Esophagus squamous epithelium (tissue), 5 donors: ENCODE results near the gene HBP1. TPM values are rescaled to one million over a fixed set of nuclear protein-coding genes. Genes with fewer than 3 reads are reported as not detected.
A peak's percentile ranks its signal among the peaks of the same experiment; 100 is the strongest.

ENCODE experiments used
- DNase-seq: peaks from one replicate; lab custom pipeline; 2025; lab: John Stamatoyannopoulos, UW
- H3K27ac ChIP-seq, 4 donors: fragments of 200-600 bp; sonication (generic); one replicate each; pipeline ENCODE4 v1.5.1; 2016 to 2019; ENCODE audit warnings: mild to moderate bottlenecking in 1 of 4
- H3K27me3 ChIP-seq, 4 donors: fragments of 200-600 bp; sonication (generic); 1 replicate in 3 of 4; 2 replicates in 1 of 4; pipeline versions ENCODE4 v1.5.1 to v1.6.0; 2017 to 2021; ENCODE audit warnings: antibody characterized with exemption in 1 of 4
- H3K36me3 ChIP-seq, 3 donors: fragments of 200-600 bp; sonication (generic); one replicate each; pipeline ENCODE4 v1.5.1; 2016 to 2019
- H3K4me1 ChIP-seq, 3 donors: fragments of 200-600 bp; sonication (generic); one replicate each; pipeline ENCODE4 v1.5.1; 2017 to 2019
- H3K4me3 ChIP-seq, 4 donors: fragments of 200-600 bp; sonication (generic); 1 replicate in 3 of 4; 2 replicates in 1 of 4; pipeline ENCODE4 v1.5.1; 2016 to 2019; ENCODE audit warnings: mild to moderate bottlenecking in 2 of 4, moderate library complexity in 1 of 4
- H3K9me3 ChIP-seq, 3 donors: fragments of 200-600 bp; sonication (generic); one replicate each; pipeline ENCODE4 v1.5.1; 2016 to 2019
- CTCF ChIP-seq, 6 experiments: fragments of 450-650 bp in 4 of 6; fragments of 200-600 bp in 2 of 6; sonication (generic) in 2 of 6; IDR thresholded peaks; one replicate each; pipeline ENCODE4 v1.5.1; 2016 to 2019; ENCODE audit warnings: antibody characterized with exemption in 6 of 6, mild to moderate bottlenecking in 4 of 6, moderate library complexity in 4 of 6
- POLR2A ChIP-seq, 4 donors: fragments of 450-650 bp; IDR thresholded peaks; one replicate each; pipeline ENCODE4 v1.6.1; 2017; ENCODE audit warnings: antibody characterized with exemption in 4 of 4, mild to moderate bottlenecking in 4 of 4, moderate library complexity in 3 of 4
- WGBS, 2 donors: methylation state at CpG; one replicate each; pipeline ENCODE4 v1.1.5; 2018; 5-methylcytosine and 5-hydroxymethylcytosine counted together
- intact Hi-C: fragments of 100-400 bp; cut with DNase I; formaldehyde crosslinking; loops from one replicate; pipeline ENCODE4 v1.15.0; 2022
- total RNA-seq, 4 donors: library from RNA; depleted of rRNA; stranded (reverse); fragments of >200 nt; gene quantifications; one replicate each; pipeline ENCODE4 v1.1.0, GENCODE V29; 2016
- donor health status: DM: yes; HTN: yes; CAD: no.

The HBP1 gene
- total RNA-seq, 4 donors from 2014 or later = 51.5 to 108 (median 69.7) TPM

- Histone ChIP-seq H3K9me3 (no peaks in the 10 kb centered on the region), H3K27me3 (no peaks in the 10 kb centered on the region), H3K4me3 (no peak overlapping the region), H3K36me3 (peaks cover 12 to 97% (median 27%) of the 10 kb centered on the region in 3 donors), H3K4me1 (no peaks in the 10 kb centered on the region), H3K27ac (no peak overlapping the region)
- TF ChIP-seq CTCF (IDR thresholded peaks at IDR 0.05) (no peak), POLR2A (IDR thresholded peaks at IDR 0.05) (no peak)
- 75 to 78% methylated on average over 1 of the region's 1 CpG for WGBS, 2 donors
- no peak for DNase-seq
- intact Hi-C loops = no loop called here
Measured at GRCh38 chr7:107194052-107194451, 25.2 kb downstream of the HBP1 start.

GRCh38 chr7:107196834-107197610 is 28.2 kb downstream of the HBP1 start:
- Histone ChIP-seq H3K4me1 (no peaks in the 10 kb centered on the region), H3K36me3 (peaks cover 12 to 97% (median 15%) of the 10 kb centered on the region in 3 donors), H3K9me3 (no peaks in the 10 kb centered on the region), H3K4me3 (no peak overlapping the region), H3K27ac (no peak overlapping the region), H3K27me3 (no peaks in the 10 kb centered on the region)
- WGBS, 2 donors = 80 to 86% methylated on average over 10 of the region's 10 CpGs
- TF ChIP-seq POLR2A (IDR thresholded peaks at IDR 0.05) (no peak), CTCF (IDR thresholded peaks at IDR 0.05) (no peak)
- DNase-seq = no peak
- intact Hi-C loops = no loop called here

GRCh38 chr7:107201795-107202450 is 33.1 kb downstream of the HBP1 start:
- H3K36me3 ChIP-seq = peaks cover 0 to 100% (median 16%) of the 10 kb centered on the region in 3 donors
- intact Hi-C loops = no loop called here
- H3K4me1 ChIP-seq = peaks cover 0 to 2% (median 0%) of the 10 kb centered on the region in 3 donors
- TF ChIP-seq CTCF (IDR thresholded peaks at IDR 0.05) (peak in 4 of 6 experiments; percentile 26 to 52 (median 33)), POLR2A (IDR thresholded peaks at IDR 0.05) (no peak)
- H3K9me3 ChIP-seq = no peaks in the 10 kb centered on the region
- no peak overlapping the region for H3K27ac ChIP-seq
- 49 to 79% methylated on average over 4 of the region's 4 CpGs for WGBS, 2 donors
- no peaks in the 10 kb centered on the region for H3K27me3 ChIP-seq
- no peak for DNase-seq
- H3K4me3 ChIP-seq = no peak overlapping the region

GRCh38 chr7:107203607-107204006 is 34.8 kb downstream of the HBP1 start:
- TF ChIP-seq POLR2A (IDR thresholded peaks at IDR 0.05) (no peak), CTCF (IDR thresholded peaks at IDR 0.05) (no peak)
- Histone ChIP-seq H3K27ac (no peak overlapping the region), H3K4me1 (peaks cover 0 to 19% (median 2%) of the 10 kb centered on the region in 3 donors), H3K9me3 (no peaks in the 10 kb centered on the region), H3K4me3 (no peak overlapping the region), H3K36me3 (peaks cover 0 to 100% (median 15%) of the 10 kb centered on the region in 3 donors), H3K27me3 (no peaks in the 10 kb centered on the region)
- DNase-seq = no peak
- WGBS, 2 donors = 87 to 92% methylated on average over 7 of the region's 7 CpGs
- intact Hi-C loops = no loop called here

- Histone ChIP-seq H3K27ac (peak overlapping the region in 1 of 4 donors; percentile 4), H3K27me3 (no peaks in the 10 kb centered on the region), H3K9me3 (no peaks in the 10 kb centered on the region), H3K4me1 (peaks cover 0 to 21% (median 4%) of the 10 kb centered on the region in 3 donors), H3K36me3 (peaks cover 0 to 99% (median 22%) of the 10 kb centered on the region in 3 donors), H3K4me3 (no peak overlapping the region)
- TF ChIP-seq CTCF (IDR thresholded peaks at IDR 0.05) = no peak
- TF ChIP-seq POLR2A (IDR thresholded peaks at IDR 0.05) = no peak
- WGBS, 2 donors = 97 to 98% methylated on average over 5 to 6 of the region's 6 CpGs
- DNase-seq = no peak
- intact Hi-C loops = no loop called here
Measured at GRCh38 chr7:107206136-107206535, 37.3 kb downstream of the HBP1 start.
